Uterus (tissue), 2 donors: ENCODE data around the gene PTPRE.

ENCODE experiments used
- POLR2A ChIP-seq, 2 donors: fragments of 450-650 bp; IDR thresholded peaks; one replicate each; pipeline ENCODE4 v1.6.1; 2016; ENCODE audit warnings: antibody characterized with exemption in 2 of 2, mild to moderate bottlenecking in 1 of 2, moderate library complexity in 1 of 2
- TF ChIP-seq, protein P1 (sequence below), 4 experiments: fragments of 200-600 bp in 2 of 4; fragments of 450-650 bp in 2 of 4; sonication (generic) in 2 of 4; IDR thresholded peaks; one replicate each; pipeline ENCODE4 v1.5.1; 2016 to 2019; ENCODE audit warnings: antibody characterized with exemption in 4 of 4, mild to moderate bottlenecking in 2 of 4, moderate library complexity in 1 of 4

DNA sequence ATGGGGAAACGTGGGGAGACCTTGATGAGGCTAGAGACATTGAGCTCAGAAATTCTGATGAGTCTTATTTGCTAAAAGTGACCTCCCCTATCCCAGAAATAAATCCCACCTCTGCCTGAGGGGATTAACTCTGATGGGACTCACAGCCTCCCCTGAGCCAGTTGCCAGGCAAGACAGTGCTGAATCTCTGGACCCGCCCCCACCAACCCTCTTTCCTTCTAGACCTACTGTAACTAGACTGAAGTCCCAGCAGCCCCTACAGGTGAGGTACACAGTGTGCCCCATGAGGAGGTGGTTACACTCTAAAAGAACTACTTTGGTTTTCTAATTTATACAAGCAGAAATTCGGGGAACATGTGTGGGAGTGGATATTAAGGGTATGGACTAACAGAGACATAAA lies 42.9 kb downstream of the PTPRE start:
- TF ChIP-seq, protein P1, sequence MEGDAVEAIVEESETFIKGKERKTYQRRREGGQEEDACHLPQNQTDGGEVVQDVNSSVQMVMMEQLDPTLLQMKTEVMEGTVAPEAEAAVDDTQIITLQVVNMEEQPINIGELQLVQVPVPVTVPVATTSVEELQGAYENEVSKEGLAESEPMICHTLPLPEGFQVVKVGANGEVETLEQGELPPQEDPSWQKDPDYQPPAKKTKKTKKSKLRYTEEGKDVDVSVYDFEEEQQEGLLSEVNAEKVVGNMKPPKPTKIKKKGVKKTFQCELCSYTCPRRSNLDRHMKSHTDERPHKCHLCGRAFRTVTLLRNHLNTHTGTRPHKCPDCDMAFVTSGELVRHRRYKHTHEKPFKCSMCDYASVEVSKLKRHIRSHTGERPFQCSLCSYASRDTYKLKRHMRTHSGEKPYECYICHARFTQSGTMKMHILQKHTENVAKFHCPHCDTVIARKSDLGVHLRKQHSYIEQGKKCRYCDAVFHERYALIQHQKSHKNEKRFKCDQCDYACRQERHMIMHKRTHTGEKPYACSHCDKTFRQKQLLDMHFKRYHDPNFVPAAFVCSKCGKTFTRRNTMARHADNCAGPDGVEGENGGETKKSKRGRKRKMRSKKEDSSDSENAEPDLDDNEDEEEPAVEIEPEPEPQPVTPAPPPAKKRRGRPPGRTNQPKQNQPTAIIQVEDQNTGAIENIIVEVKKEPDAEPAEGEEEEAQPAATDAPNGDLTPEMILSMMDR (IDR thresholded peaks at IDR 0.05): no peak
- no peak for TF ChIP-seq POLR2A (IDR thresholded peaks at IDR 0.05)
